HepG2 (cell line): ENCODE results near the gene SLC22A31. TPM values are rescaled to one million over a fixed set of nuclear protein-coding genes. Genes with fewer than 3 reads are reported as not detected.
A peak's percentile ranks its signal among the peaks of the same experiment; 100 is the strongest.

Experiments
- GABPA ChIP-seq, 2 experiments: IDR thresholded peaks; 2 replicates each; pipeline ENCODE4 v1.6.1; 2011 to 2016; ENCODE audit warnings: low read depth in 2 of 2, low read length in 1 of 2, missing biosample characterization in 1 of 2, missing genetic modification characterization in 1 of 2
- GATAD1 ChIP-seq: IDR thresholded peaks from 2 replicates; pipeline ENCODE4 v1.6.1; 2016; ENCODE audit warnings: missing genetic modification reagents, missing compliant biosample characterization
- MTF1 ChIP-seq: sonication (generic); formaldehyde crosslinking; IDR thresholded peaks from 2 replicates; pipeline ENCODE4 v1.5.0; 2020; ENCODE audit warnings: missing genetic modification reagents
- PAX8 ChIP-seq: sonication (generic); formaldehyde crosslinking; IDR thresholded peaks from 2 replicates; pipeline ENCODE4 v1.8.0; 2022; ENCODE audit warnings: mild to moderate bottlenecking, missing genetic modification reagents, borderline replicate concordance
- RFXAP ChIP-seq: sonication (generic); formaldehyde crosslinking; IDR thresholded peaks from 2 replicates; pipeline ENCODE4 v1.4.0; 2020; ENCODE audit warnings: missing genetic modification reagents, borderline replicate concordance
- ZNF138 ChIP-seq: sonication (generic); formaldehyde crosslinking; IDR thresholded peaks from 2 replicates; pipeline ENCODE4 v1.5.0; 2020; ENCODE audit warnings: mild to moderate bottlenecking, low read depth, missing genetic modification reagents
- ZNF549 ChIP-seq: sonication (generic); formaldehyde crosslinking; IDR thresholded peaks from 2 replicates; pipeline ENCODE4 v1.5.0; 2020; ENCODE audit warnings: missing genetic modification reagents
- ZSCAN31 ChIP-seq: sonication (generic); formaldehyde crosslinking; IDR thresholded peaks from 2 replicates; pipeline ENCODE4 v1.5.0; 2020; ENCODE audit warnings: low read depth, mild to moderate bottlenecking, missing genetic modification reagents
- polyA plus RNA-seq, 8 experiments: library from polyadenylated mRNA; depleted of rRNA in 3 of 8; stranded (reverse) in 7 of 8; unstranded in 1 of 8; fragments of >200 nt; fragmentation: Illumina TruSeq in 4 of 8; extraction: Trizol in 4 of 8; gene quantifications; 2 replicates each; pipeline versions ENCODE4 v1.2.1 to v1.2.3, GENCODE V29; 2011 to 2016; ENCODE audit warnings: low read depth in 4 of 8, missing spikeins in 1 of 8, mixed read lengths in 1 of 8; ENCODE audit not compliant: insufficient read depth in 1 of 8
- total RNA-seq, 5 experiments: library from RNA; depleted of rRNA; stranded (reverse); fragments of >200 nt; fragmentation: Illumina TruSeq; extraction: Trizol; gene quantifications; 2 replicates each; pipeline ENCODE4 v1.2.3, GENCODE V29; 2016; ENCODE audit warnings: low read depth in 1 of 5
- TF ChIP-seq, protein P1 (sequence below): sonication (generic); formaldehyde crosslinking; IDR thresholded peaks from 2 replicates; pipeline ENCODE4 v1.5.0; 2020; ENCODE audit warnings: mild to moderate bottlenecking, missing genetic modification reagents, borderline replicate concordance
- TF ChIP-seq, protein P2 (sequence below): sonication (generic); formaldehyde crosslinking; IDR thresholded peaks from 2 replicates; pipeline ENCODE4 v1.5.0; 2020; ENCODE audit warnings: missing genetic modification reagents
- TF ChIP-seq, protein P3 (sequence below): sonication (generic); formaldehyde crosslinking; IDR thresholded peaks from 2 replicates; pipeline ENCODE4 v1.5.0; 2020; ENCODE audit warnings: missing genetic modification reagents, mild to moderate bottlenecking, borderline replicate concordance
- TF ChIP-seq, protein P4 (sequence below): sonication (generic); formaldehyde crosslinking; IDR thresholded peaks from 2 replicates; pipeline ENCODE4 v1.8.1; 2023; ENCODE audit warnings: mild to moderate bottlenecking, missing genetic modification reagents, borderline replicate concordance
- TF ChIP-seq, protein P5 (sequence below): sonication (generic); formaldehyde crosslinking; IDR thresholded peaks from 2 replicates; pipeline ENCODE4 v1.5.0; 2020; ENCODE audit warnings: mild to moderate bottlenecking, missing genetic modification reagents

Gene SLC22A31
- total and polyA plus RNA-seq, 2 of the 13 experiments (the other 11 are each of a cell fraction or from before 2014, with no cell fraction given) = 67.3 to 83.3 TPM

DNA sequence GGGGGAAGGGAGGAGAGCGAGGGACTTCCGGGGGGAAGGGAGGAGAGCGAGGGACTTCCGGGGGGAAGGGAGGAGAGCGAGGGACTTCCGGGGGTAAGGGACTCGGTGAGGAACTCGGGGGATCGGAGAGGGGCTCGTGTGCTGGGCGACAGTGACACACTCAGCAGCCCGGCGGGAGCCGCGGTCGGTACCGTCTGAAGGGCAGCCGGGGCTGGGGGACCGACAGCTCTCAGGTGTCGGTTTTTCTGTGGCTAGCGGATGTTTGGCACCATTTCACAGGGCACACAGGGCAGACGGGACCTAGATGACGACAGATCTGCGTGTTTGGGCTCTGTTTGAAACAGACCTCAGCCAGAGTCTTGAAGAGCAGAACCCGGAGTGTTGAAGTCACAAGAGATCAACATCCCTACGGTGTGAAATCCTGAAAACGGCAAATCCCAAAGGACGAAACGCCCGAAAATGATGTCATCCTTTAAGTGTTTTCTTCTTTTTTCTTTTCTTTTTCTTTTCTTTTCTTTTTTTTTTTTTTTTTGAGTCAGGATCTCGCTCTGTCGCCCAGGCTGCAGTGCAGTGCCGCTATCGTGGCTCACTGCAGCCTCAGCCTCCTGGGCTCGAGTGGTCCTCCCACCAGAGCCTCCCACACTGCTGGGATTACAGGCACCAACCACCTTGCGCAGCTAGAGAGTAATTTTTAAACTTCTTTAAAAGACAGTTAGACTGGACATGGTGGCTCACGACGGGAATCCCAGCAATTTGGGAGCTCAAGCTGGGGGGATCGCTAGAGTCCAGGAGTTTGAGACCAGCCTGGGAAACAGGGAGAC lies 41.1 kb upstream of the SLC22A31 start (continued):
- TF ChIP-seq, protein P1, sequence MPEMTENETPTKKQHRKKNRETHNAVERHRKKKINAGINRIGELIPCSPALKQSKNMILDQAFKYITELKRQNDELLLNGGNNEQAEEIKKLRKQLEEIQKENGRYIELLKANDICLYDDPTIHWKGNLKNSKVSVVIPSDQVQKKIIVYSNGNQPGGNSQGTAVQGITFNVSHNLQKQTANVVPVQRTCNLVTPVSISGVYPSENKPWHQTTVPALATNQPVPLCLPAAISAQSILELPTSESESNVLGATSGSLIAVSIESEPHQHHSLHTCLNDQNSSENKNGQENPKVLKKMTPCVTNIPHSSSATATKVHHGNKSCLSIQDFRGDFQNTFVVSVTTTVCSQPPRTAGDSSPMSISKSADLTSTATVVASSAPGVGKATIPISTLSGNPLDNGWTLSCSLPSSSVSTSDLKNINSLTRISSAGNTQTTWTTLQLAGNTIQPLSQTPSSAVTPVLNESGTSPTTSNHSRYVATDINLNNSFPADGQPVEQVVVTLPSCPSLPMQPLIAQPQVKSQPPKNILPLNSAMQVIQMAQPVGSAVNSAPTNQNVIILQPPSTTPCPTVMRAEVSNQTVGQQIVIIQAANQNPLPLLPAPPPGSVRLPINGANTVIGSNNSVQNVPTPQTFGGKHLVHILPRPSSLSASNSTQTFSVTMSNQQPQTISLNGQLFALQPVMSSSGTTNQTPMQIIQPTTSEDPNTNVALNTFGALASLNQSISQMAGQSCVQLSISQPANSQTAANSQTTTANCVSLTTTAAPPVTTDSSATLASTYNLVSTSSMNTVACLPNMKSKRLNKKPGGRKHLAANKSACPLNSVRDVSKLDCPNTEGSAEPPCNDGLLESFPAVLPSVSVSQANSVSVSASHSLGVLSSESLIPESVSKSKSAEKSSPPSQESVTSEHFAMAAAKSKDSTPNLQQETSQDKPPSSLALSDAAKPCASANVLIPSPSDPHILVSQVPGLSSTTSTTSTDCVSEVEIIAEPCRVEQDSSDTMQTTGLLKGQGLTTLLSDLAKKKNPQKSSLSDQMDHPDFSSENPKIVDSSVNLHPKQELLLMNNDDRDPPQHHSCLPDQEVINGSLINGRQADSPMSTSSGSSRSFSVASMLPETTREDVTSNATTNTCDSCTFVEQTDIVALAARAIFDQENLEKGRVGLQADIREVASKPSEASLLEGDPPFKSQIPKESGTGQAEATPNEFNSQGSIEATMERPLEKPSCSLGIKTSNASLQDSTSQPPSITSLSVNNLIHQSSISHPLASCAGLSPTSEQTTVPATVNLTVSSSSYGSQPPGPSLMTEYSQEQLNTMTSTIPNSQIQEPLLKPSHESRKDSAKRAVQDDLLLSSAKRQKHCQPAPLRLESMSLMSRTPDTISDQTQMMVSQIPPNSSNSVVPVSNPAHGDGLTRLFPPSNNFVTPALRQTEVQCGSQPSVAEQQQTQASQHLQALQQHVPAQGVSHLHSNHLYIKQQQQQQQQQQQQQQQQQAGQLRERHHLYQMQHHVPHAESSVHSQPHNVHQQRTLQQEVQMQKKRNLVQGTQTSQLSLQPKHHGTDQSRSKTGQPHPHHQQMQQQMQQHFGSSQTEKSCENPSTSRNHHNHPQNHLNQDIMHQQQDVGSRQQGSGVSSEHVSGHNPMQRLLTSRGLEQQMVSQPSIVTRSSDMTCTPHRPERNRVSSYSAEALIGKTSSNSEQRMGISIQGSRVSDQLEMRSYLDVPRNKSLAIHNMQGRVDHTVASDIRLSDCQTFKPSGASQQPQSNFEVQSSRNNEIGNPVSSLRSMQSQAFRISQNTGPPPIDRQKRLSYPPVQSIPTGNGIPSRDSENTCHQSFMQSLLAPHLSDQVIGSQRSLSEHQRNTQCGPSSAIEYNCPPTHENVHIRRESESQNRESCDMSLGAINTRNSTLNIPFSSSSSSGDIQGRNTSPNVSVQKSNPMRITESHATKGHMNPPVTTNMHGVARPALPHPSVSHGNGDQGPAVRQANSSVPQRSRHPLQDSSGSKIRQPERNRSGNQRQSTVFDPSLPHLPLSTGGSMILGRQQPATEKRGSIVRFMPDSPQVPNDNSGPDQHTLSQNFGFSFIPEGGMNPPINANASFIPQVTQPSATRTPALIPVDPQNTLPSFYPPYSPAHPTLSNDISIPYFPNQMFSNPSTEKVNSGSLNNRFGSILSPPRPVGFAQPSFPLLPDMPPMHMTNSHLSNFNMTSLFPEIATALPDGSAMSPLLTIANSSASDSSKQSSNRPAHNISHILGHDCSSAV (CRISPR knock-in tag) = no peak
- TF ChIP-seq, protein P2, sequence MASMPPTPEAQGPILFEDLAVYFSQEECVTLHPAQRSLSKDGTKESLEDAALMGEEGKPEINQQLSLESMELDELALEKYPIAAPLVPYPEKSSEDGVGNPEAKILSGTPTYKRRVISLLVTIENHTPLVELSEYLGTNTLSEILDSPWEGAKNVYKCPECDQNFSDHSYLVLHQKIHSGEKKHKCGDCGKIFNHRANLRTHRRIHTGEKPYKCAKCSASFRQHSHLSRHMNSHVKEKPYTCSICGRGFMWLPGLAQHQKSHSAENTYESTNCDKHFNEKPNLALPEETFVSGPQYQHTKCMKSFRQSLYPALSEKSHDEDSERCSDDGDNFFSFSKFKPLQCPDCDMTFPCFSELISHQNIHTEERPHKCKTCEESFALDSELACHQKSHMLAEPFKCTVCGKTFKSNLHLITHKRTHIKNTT (CRISPR knock-in tag) = no peak
- TF ChIP-seq MTF1 (no peak), RFXAP (CRISPR knock-in tag) (peak; percentile 88; the same call in 1 of the 2 replicates), GABPA (IDR thresholded peaks at IDR 0.05; ENCODE audit: low read depth, low read length) (peak; percentile 60; the same call in 1 of the 2 replicates), GABPA (CRISPR knock-in tag; IDR thresholded peaks at IDR 0.05; ENCODE audit: low read depth) (peak; percentile 97), PAX8 (no peak), ZSCAN31 (CRISPR knock-in tag) (peak; percentile 96), ZNF138 (CRISPR knock-in tag) (peak; percentile 93), GATAD1 (peak; percentile 95), ZNF549 (no peak)
- TF ChIP-seq, protein P3, sequence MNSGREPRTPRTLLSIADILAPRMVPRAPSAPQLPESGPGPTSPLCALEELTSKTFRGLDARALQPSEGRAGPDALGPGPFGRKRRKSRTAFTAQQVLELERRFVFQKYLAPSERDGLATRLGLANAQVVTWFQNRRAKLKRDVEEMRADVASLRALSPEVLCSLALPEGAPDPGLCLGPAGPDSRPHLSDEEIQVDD (CRISPR knock-in tag) = peak; percentile 7; the same call in 1 of the 2 replicates
- TF ChIP-seq, protein P4, sequence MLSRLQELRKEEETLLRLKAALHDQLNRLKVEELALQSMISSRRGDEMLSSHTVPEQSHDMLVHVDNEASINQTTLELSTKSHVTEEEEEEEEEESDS (CRISPR knock-in tag) = peak; percentile 44; the same call in 1 of the 2 replicates
- TF ChIP-seq, protein P5, sequence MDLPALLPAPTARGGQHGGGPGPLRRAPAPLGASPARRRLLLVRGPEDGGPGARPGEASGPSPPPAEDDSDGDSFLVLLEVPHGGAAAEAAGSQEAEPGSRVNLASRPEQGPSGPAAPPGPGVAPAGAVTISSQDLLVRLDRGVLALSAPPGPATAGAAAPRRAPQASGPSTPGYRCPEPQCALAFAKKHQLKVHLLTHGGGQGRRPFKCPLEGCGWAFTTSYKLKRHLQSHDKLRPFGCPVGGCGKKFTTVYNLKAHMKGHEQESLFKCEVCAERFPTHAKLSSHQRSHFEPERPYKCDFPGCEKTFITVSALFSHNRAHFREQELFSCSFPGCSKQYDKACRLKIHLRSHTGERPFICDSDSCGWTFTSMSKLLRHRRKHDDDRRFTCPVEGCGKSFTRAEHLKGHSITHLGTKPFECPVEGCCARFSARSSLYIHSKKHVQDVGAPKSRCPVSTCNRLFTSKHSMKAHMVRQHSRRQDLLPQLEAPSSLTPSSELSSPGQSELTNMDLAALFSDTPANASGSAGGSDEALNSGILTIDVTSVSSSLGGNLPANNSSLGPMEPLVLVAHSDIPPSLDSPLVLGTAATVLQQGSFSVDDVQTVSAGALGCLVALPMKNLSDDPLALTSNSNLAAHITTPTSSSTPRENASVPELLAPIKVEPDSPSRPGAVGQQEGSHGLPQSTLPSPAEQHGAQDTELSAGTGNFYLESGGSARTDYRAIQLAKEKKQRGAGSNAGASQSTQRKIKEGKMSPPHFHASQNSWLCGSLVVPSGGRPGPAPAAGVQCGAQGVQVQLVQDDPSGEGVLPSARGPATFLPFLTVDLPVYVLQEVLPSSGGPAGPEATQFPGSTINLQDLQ (CRISPR knock-in tag) = no peak
